ENCODE data around the gene SLC26A3.
"Not testable (repeated sequence)": the region's sequence is repeated elsewhere in the genome, so short reads cannot be mapped to it uniquely, and the experiment has no call there.

The SLC26A3 gene

DNA sequence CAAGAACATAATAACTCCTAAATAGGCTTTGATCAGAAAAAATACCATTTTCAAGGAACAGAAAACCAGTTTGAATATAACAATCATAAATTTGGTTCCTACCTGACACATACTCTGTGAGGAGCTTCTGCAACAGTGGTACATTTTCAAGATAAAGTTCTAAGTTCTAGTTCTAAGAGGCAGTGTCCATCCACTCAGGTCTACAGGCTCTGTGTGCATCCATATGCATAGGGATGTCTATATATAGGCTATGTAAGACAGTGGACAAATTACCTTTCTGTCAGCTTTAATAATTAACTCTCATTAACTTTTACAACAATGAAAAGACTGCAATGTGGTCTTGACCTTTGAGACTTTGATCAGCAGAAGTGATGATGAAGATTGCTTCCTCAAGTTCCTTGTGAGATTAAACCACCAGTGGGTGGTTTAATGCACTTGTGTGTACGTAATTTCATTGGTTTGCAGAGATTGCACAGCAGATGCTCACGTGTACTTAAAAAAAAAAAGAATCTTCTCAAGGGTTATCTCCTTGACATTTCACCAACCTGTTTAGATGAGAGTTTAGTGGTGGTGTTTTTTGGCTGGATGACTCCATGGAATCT is at the start of gene SLC26A3:
SLC26A3 (minus strand) TSS at position 215 of the 602 bp plus-strand sequence. CDS start 8,714 bp downstream, outside the sequence.
- in situ Hi-C loops (cut with MboI; ENCODE audit: low sequenced_read_pairs): no loop called here

DNA sequence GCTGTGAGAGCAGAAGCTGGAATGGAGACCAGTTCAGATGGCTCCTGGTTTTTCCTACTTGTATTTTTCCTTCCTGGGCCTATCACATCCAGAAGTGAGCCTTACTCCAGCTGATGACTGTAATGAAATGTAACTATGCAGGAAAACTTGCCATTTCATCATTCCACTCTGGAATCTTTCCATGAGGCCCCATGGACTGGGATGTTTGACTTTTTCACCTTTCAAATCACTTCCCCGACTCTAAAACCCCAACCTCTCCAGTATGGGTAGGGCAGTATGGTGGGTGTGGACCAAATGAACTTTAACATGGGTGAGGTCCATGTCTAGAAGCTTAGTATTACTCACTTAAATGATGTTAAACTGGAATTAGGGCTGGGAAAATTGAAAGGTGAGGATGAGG is 47.6 kb upstream of the SLC26A3 start:
- in situ Hi-C loops (cut with MboI; ENCODE audit: low sequenced_read_pairs): no loop called here

DNA sequence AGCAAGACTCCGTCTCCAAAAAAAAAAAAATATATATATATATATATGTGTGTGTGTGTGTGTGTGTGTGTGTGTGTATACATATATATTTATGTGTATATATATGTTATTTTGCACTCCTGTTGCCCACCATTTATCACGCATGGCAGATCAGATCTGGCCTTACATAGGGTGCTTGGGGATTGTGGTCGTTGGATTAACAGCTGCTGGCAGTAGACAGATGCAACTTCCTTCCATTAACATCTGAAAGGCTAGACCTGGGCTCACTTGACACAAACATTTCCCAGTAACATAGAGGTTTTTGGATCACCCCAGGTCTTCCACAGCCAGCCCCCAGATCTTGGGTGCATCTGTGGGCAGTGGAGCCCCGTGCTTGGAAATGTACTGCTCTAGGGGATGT is 47.2 kb upstream of the SLC26A3 start:
- in situ Hi-C loops (cut with MboI; ENCODE audit: low sequenced_read_pairs): no loop called here

DNA sequence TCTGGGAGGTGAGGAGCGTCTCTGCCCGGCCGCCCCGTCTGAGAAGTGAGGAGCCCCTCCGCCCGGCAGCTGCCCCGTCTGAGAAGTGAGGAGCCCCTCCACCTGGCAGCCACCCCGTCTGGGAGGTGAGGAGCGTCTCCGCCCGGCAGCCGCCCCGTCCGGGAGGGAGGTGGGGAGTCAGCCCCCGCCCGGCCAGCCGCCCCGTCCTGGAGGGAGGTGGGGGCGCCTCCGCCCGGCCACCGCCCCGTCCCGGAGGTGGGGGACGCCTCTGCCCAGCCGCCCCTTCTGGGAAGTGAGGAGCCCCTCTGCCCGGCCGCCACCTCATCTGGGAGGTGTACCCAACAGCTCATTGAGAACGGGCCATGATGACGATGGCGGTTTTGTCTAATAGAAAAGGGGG is 45.2 kb upstream of the SLC26A3 start:
- in situ Hi-C loops (cut with MboI; ENCODE audit: low sequenced_read_pairs): not testable (repeated sequence)

DNA sequence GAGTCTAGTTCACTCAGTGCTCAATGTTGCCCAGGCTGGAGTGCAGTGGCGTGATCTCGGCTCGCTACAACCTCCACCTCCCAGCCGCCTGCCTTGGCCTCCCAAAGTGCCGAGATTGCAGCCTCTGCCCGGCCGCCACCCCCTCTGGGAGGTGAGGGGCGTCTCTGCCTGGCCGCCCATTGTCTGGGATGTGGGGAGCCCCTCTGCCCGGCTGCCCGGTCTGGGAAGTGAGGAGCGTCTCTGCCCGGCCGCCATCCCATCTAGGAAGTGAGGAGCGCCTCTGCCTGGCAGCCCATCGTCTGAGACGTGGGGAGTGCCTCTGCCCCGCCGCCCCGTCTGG is 44.8 kb upstream of the SLC26A3 start:
- in situ Hi-C loops (cut with MboI; ENCODE audit: low sequenced_read_pairs): not testable (repeated sequence)

DNA sequence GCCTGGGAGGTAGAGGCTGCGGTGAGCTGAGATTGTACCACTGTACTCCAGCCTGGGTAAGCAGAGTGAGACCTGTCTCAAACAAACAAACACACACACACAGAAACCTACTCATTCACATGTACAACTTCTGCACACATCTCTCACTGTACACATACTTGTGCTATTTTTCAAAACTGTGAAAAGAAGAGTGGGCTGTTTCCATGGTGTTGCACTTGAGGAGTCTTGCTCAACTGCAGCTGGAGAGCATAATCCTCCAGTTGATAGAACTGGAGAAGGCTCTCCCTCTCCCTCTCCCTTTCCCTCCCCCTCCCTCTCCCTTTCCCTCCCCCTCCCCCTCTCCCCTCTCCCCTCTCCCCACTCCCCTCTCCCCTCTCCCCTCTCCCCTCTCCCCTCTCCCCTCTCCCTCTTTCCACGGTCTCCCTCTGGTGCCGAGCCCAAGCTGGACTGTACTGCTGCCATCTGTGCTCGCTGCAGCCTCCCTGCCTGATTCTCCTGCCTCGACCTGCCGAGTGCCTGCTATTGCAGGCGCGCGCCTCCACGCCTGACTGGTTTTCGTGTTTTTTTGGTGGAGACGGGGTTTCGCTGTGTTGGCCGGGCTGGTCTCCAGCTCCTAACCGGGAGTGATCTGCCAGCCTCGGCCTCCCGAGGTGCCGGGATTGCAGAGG is 44.3 kb upstream of the SLC26A3 start:
- in situ Hi-C loops (cut with MboI; ENCODE audit: low sequenced_read_pairs): no loop called here

DNA sequence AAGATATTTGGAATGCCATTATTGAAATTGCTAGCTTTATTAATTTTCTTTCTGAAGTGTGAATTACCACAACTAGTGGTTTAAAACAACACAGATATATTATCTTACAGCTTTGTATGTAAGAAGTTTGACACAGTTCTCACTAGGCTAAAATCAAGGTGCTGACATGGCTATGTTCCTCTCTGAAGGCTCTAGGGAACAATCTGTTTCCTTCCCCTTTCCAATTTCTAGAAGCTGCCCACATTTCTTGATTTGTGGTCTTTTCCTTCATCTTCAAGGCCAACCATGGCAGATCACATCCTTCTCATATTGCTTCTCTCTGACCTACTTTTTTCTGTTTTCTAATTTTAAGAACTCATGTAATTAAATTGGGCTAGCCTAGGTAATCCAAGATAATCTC is 43.3 kb upstream of the SLC26A3 start:
- in situ Hi-C loops (cut with MboI; ENCODE audit: low sequenced_read_pairs): no loop called here

DNA sequence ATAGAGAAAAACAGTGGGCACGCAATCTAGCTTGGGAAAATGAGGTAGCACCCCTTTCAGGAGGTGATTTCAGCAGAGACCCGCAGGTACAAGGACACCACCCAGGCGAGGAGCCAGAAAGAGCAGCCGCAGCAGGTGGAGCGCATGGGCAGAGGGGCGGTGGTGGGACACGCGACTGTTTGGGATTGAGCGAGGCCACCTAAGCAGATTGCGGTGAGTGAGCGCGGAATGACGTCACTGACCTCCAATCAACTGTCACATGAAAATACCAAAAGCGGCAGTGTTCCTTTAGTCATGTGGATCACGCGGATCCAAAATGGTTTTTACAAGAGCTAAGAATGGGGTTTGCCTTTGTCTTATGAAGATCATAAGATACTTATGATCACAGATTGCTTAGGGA is 40.2 kb upstream of the SLC26A3 start:
- in situ Hi-C loops (cut with MboI; ENCODE audit: low sequenced_read_pairs): no loop called here

DNA sequence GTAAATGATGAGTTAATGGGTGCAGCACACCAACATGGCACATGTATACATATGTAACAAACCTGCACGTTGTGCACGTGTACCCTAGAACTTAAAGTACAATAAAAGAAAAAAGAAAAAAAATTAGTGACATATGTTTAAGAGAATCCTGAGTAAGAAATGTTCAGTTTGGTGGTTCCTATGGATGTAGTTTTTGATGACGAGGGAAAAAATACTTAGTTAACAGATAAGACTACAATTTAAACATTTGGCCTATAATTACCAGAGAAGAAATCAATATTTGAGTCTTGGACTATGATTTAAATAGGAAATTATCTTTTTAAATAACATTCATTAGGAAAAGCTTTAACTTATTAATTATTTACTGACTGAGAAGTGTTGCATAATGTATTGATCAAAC is 39.2 kb upstream of the SLC26A3 start:
- in situ Hi-C loops (cut with MboI; ENCODE audit: low sequenced_read_pairs): no loop called here

DNA sequence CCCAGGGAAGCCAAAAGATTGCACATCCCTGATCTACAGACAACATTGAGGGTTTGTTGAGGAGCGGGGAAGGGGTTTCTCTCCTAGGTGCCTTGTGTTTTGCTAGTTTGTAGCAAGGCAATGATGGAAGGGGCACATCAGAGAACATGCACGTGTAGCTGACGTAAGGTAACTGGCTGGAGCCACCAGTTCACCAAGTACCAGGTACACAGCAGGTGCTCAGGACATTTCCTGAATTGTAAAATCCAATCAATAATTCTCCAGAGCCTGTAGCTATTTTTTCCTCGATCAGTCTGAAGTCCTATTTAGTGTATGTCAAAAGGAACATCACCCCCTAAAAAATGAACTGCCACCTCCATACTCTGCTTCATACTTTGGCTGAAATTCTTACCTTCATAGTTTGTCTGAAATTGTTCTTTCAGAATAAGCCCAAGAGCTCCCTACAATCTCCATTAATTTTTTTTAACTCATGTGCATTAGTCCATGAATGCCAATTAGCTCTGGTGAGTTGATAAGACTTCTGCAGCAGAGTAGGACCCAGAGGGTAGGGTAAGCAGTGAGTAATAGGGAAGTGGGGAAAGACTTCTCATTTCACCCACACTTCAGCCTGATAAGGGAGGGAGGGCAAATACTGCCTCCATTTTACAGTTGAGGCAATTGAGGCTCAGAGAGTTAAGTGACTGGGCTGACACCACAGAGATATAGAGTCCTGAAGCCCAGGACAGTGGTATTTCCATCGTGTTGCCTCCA is 36.0 kb upstream of the SLC26A3 start:
- in situ Hi-C loops (cut with MboI; ENCODE audit: low sequenced_read_pairs): no loop called here

DNA sequence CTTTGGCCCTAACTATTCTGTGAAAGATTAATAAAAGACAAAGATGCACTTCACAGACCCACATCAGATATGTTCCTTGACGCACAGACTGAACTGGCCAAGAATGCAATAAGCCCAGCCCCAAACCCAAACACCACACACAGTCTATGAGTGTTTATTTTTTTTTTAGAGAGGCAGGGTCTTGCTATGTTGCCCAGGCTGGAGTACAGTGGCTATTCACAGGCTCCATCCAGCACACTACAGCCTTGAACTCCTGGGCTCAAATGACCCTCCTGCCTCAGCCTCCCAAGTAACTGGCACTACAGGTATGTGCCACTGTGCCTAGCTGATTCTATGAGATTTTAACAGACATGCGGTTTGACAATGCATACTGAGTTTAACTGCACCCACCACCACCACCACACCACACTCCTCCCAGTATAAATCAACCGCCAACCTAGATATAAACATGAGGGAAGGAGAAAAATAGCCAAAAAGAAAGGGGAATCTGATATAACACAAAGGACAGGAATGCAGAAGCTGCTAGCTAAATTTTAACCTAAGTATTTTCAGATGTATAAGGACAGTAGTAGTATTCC is 35.1 kb upstream of the SLC26A3 start:
- in situ Hi-C loops (cut with MboI; ENCODE audit: low sequenced_read_pairs): no loop called here

DNA sequence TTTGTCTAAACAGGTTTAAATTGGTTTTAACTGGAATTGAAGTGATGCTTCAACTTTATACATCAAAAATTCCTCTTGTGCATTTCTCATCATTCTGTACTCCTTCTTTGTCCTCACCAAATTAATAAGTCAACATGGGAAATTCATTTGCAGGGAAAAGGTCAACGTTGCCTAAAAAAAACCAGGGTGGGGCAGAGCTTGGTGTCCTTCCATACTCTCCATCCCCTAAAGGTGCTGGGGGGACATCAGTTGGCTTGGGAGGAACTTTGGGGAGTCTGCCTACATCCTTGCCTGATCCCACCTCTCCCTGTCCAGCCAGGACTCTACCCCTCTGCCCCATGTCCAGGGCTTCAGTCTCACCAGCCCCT is 34.1 kb upstream of the SLC26A3 start:
- in situ Hi-C loops (cut with MboI; ENCODE audit: low sequenced_read_pairs): no loop called here

DNA sequence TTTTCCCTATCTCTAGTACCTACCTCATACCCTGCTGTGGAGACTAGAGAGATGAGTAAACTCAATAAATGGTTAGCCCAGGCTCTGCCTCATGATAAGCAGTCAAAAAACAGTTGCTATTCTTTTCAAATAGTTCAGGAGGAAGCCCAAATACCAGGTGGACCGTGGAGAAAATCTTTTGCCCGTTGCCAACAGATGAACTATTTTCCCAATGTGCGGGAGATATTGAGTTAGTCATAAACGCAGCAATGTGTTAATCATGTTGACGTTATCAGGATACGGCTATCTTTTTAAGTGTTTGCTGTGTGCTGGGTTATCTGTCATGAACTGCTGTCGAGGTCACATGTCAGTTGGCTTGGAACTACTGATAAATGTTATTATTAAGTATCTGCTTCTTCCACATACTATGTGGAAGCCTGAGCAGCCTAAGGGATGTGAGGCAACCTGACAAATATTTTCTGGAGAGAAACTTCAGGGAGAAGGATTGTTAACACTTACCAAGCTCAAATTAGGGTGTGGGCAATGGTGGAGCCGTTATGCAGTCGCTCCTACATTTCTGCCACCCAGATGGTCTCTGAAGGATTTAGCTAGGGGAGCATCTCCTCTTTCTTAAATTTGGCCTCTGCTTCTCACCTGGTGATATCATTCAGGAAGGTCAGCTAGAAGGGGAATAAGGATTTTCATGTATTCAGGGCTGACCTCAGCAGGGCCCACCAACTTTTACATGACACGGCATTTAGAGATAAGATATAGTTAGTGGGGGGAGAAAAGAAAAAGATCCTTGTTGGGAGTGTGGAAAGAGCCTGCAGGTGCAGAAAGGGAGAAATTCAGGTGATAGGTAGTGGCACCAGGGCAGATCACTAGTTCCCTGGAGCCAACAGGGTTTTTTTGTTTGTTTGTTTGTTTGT is 33.5 kb upstream of the SLC26A3 start:
- in situ Hi-C loops (cut with MboI; ENCODE audit: low sequenced_read_pairs): no loop called here

DNA sequence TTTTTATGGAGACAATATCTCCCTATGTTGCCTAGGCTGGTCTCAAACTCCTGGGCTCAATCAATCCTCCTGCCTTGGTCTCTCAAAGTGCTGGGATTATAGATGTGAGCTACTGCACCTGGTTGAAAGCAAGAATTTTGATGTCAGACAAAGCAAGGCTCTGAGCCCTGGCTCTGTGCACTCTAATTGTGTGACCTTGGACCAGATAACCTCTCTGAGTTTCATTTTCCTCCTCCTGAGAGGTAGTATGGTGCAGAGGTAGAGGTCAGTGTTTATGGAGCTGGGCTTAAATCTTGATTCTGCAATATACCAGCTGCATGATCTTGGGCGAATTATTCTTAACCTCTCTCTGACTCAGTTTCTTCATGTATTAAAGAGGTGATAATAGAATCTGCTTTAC is 31.4 kb upstream of the SLC26A3 start:
- in situ Hi-C loops (cut with MboI; ENCODE audit: low sequenced_read_pairs): no loop called here

DNA sequence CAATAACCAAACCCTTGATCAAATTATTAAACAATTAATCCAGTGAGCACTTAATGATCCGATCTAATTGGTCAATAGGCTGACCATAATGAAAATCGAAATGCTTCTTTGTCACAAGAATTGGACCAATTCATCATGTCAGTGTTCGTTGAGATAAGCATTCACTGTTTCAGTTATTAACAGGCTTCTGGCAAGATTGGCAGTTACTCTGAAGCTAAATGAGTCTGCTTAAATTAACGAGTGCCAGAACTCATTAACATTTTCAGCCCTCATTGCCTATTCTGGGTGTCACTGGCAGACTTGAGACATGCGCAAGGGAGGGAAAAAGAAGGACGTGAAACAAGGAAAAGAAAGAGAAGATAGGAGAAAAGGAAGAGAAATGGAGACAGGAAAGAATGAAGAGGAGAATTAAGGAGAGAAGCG is 30.7 kb upstream of the SLC26A3 start:
- in situ Hi-C loops (cut with MboI; ENCODE audit: low sequenced_read_pairs): no loop called here

DNA sequence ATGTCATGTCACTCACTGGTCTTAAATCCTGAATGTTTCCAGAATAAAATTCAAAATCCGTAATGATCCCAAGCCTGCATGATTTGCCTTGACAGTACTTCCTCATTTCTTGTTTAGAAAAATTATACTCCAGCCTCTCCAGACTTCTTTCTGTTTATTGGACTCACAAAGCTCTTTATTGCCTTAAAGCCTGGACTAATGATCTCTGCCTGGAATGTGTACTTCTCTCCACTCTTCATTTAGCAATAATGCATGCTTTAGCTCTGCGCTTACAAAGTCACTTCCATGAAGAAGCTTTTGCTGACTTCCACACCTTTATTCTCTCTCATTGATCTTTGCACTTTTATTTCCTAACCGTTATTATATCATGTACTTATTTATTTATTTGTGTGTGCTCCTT is 27.4 kb upstream of the SLC26A3 start:
- in situ Hi-C loops (cut with MboI; ENCODE audit: low sequenced_read_pairs): no loop called here

DNA sequence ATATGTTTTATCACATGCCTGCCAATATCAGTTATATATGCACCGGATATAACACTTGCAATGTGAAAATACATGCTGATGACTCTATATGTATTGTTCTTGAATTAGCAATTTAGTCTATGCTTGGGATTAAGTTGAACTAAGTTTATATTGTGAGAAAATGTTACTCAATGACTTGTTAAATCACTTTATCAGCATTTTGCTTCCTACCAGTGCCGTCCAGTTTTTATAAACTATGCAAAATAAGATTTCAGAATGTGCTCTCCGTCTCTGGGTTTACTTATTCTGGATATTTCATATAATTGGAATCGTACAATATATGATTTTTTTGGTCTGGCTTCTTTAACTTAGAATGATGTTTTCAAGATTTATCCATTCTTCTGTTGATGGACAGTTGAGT is 25.5 kb upstream of the SLC26A3 start:
- in situ Hi-C loops (cut with MboI; ENCODE audit: low sequenced_read_pairs): no loop called here

DNA sequence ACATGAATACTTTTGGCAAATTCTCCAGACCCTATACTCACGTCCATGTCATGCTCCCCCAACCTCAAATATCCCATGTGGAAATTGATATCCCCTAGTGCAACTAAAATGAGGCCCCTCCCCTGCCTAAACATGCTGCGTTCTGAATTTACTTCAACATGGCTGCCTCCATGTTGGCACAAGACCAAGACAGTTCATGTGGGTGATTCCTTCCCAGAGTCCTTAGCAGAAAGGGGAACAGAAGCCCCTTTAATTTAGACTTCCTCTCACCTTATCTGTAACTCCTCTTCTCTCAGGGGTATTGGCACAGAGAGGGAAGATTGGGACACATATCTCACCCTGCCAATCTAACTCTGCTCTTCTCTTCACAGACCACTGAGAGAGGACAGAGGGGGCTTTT is 24.5 kb upstream of the SLC26A3 start:
- in situ Hi-C loops (cut with MboI; ENCODE audit: low sequenced_read_pairs): no loop called here

DNA sequence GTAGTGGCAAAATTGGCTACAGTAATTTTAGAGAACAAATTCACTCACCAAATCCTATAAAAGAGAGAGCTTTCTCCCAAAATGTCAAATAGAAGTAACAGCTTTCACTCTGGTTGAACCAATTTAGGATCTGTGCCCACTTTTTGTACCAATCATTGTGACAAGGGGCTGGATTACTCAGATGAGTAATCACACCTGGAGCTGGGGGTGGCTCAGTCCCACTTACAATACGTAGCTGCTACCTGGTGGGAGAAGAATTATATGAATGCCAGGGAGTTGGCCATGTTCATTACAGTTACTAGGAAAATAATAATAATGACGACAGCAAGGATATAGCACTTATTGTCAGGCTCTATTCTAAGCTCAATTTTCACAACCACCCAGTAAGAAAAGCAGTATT is 23.4 kb upstream of the SLC26A3 start:
- in situ Hi-C loops (cut with MboI; ENCODE audit: low sequenced_read_pairs): no loop called here

DNA sequence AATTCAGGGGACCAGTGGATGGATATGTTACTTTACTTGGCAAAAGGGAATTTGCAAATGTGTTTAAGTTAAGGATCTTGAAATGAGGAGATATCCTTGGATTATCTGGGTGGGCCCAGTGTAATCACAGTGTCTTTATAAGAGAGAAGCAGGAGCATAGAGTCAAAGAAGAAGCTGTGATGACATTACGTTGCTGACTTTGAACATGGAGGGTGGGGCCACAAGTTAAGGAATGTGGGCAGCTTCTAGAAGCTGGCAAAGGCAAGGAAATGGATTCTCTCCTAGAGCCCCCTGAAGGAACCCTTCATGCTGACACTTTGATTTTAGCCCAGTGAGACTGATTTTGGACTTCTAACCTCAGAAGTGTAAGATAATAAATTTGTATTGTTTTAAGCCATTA is 21.8 kb upstream of the SLC26A3 start:
- in situ Hi-C loops (cut with MboI; ENCODE audit: low sequenced_read_pairs): no loop called here

DNA sequence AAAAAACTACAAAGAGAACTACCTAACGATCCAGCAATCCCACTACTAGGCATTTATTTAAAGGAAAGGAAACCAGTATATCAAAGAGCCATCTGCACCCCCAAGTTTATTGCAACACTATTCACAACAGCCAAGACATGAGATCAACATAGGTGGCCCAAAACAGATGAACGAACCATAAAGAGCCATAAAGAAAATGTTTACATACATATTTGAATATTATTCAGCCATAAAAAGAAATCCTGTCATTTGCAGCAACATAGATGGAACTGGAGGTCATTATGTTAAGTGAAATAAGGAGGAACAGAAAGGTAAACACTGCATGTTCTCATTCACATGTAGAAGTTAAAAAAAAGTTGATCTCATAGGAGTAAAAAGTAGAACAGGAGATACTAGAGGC is 15.6 kb upstream of the SLC26A3 start:
- in situ Hi-C loops (cut with MboI; ENCODE audit: low sequenced_read_pairs): no loop called here

Data from hTERT RPE-1 (cell line).